Effector CD8-positive, alpha-beta T cell (primary cell): ENCODE data around the gene DISP1.
"Not testable (repeated sequence)": the region's sequence is repeated elsewhere in the genome, so short reads cannot be mapped to it uniquely, and the experiment has no call there.

ENCODE experiments used
- DNase-seq: peaks from one replicate; lab custom pipeline; 2025; lab: John Stamatoyannopoulos, UW

Gene DISP1

DNA sequence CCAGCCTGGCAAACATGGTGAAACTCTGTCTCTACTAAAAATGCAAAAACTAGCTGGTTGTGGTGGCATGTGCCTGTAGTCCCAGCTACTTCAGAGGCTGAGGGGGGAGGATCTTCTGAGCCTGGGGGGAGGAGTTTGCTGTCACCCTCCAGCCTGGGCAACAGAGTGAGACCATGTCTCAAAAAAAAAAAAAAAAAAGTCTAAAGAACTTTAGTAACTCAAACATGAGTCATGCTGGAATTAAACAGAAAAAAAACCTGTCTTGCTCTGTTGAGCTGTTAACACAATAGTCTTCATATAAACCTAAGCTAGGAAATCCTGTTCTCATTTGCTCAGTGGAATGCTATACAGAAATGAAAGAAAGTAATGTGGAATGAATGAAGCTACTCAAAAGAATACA, 16.7 kb upstream of the DISP1 start:
- DNase-seq: no peak

DNA sequence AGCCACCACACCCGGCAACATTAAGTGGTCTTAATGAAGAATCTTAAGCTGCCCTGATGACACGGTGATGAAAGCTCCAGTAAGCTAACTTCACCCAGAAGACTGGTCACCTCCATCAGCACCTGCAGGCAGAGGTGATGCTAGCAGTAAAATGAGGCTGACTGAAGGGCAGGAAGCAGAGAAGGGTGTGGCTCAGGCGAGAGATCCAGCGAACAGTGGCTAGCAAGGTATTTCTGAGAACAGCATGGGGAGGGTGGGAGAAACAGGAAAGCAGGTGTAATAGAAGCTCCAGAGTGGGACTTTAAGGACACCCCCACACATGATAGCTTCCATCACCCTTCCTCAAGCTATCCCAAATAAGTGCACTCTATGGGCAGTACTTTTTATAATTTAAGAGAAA, 15.9 kb upstream of the DISP1 start:
- DNase-seq: no peak

GRCh38 chr1:222801067-222801466, 13.8 kb upstream of the DISP1 start:
- DNase-seq: no peak

- DNase-seq: no peak
These were observed 3.2 kb upstream of the DISP1 start for GRCh38 chr1:222811671-222812070.

- DNase-seq: no peak
These were observed 838 bp upstream of the DISP1 start for GRCh38 chr1:222813866-222814535.

DNA sequence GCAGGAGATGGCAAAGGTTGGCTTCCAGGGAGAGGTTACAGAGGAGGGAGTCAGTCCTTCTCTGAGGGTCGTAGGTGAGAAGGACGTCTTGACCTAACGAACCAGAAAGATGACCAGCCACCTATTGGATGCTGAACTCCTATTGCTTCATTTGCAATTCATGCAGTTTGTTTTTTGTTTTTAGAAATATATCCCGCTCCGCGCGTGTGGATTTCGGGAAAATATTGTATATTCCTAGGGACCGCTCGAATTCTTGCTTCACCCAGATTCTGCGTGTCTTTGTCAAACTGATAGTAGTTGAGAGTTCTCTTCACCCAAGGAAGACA, 564 bp downstream of the DISP1 start:
- DNase-seq: no peak

DNA sequence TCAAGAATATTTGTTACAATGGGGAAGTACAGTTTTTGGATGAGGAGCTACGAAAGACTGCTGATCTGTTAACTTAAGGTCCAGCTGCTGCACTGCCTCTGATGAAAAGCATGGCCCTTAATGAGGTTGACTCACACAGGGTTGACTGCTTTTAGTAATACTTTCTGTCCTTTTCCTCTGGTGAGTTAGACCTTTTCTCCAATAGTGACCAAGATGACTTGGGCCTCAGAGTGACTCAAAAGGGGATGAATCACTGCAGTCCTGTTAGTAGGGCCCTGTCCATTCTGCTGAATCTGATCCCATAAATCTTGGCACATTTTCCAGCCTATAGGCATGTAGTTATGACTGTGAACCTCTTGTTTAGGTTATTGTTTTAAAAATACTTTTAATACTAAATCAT, 2.7 kb downstream of the DISP1 start:
- DNase-seq: no peak

- no peak for DNase-seq
These were observed 3.3 kb downstream of the DISP1 start for GRCh38 chr1:222818171-222818570.

DNA sequence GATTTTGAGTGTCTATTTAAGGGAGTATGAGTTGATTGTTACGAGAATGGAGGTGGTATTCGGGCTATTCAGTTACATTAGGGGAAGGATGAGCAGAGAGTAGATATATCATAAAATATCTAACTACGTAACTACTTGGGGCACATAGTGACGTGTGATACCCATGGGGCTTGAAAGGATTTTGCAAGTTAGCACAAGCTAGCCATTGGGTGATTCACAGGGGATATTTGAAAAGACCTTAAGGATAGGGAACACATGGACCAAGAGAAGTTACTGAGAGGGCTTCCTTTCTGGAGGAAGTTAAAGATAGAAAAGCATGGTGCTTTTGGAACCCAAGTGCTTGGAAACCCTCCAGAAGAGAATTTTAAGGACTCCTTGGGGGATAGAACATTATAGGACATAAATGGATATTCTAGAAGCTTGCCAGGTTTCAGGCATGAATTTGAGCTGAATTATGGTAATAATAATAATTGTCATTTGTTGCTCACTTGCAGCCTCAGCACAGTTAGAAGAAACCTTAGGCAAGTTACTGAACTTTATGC, 5.4 kb downstream of the DISP1 start:
- DNase-seq: no peak

- DNase-seq: no peak
These were observed 6.4 kb downstream of the DISP1 start for GRCh38 chr1:222821239-222821638.

- DNase-seq: no peak
These were observed 8.9 kb downstream of the DISP1 start for GRCh38 chr1:222823695-222824094.

- DNase-seq: no peak
These were observed 9.8 kb downstream of the DISP1 start for GRCh38 chr1:222824641-222825040.

- DNase-seq: no peak
These were observed 14.1 kb downstream of the DISP1 start for GRCh38 chr1:222828939-222829338.

GRCh38 chr1:222829868-222830267, 15.0 kb downstream of the DISP1 start:
- no peak for DNase-seq

GRCh38 chr1:222833356-222833876, 18.6 kb downstream of the DISP1 start:
- DNase-seq: no peak

DNA sequence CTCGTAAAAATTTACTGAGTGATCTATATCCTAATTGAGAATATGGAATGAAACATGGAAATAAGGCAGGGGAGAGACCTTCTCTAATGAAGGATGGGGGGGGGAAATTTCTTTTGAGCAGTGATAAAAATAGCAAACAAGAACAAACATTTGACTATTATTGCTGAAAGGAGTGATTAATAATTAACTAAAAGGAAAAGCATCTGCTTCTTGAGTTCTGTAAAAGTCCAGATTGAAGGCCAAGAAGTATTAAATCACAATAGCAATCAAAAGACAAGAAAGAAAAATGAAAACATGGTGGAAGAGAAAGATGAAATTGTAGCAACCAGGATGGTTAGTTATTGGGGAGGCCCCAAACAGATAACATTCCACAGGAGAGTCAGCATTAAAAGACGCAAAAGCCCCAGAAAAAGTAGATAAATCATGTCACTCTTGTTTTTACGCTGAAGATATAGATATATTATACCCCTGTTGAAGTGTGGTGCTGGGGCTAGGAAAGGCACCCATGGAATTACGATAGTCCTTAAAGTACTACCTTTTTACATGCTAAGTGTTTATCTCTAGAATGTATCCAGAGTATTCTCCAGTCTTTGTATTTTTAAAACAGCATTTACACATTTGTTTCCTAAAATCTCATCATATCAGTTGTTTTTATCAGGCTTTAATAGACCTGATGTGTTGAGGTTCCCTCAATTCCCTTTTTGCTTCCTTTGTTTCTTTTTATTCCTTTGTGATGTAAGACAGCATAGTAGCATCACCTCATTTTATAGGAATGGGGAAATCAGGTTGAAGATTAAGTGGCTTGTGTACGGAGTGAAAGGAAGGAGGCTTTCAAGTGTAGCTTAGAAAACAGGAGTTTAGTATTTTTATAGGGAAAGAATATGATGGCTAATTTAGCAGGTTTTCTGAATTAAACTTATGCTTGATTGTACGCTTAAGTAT, 28.9 kb downstream of the DISP1 start:
- no peak for DNase-seq

GRCh38 chr1:222844411-222844779, 29.6 kb downstream of the DISP1 start:
- no peak for DNase-seq

- DNase-seq: no peak
These were observed 30.9 kb downstream of the DISP1 start for GRCh38 chr1:222845763-222846162.

GRCh38 chr1:222850550-222850949, 35.7 kb downstream of the DISP1 start:
- not testable (repeated sequence) for DNase-seq

GRCh38 chr1:222852326-222852725, 37.5 kb downstream of the DISP1 start:
- no peak for DNase-seq

DNA sequence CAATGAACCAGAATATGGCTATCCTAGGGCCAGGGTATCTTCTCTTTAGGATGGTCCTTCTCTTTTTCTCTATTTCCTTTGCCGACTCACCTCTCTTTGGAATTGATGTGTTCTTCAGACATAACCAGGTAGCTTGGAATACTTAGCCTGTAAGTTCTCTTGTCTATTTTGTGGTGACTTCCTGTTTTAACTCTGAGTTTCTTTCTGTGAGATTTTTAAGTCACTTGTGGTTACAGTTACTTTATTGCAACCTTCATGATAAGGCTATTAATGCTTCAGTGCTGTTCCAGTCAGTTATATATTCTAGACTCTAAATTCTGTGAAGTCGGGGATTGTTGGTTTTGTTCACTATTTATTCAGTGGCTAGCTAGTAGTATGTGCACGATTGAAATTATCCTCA, 46.2 kb downstream of the DISP1 start:
- DNase-seq: no peak
